ENCODE measurements around the gene YAE1. TPM values are rescaled to one million over a fixed set of nuclear protein-coding genes. Genes with fewer than 3 reads are reported as not detected.

The YAE1 gene
- total and polyA plus RNA-seq, 2 experiments from 2014 or later: 30.5 to 107 TPM

DNA sequence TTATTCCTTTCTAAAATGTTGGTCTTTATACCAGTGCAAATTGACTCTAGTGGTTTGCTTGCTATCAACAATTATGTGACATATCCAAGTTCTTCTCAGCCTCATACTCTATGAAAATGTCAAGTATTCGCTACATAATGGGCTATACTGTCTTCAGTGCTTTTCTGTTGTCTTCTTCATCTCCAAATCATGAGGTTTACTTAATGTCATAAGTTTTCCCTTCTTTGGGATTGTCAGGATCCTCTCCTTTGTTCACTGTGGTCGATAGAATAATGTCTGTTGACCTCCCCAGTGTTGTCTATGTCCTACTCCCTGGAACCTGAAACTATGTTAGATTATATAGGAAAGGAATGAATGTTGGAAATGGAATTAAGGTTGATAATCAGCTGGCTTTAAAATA lies 40.7 kb downstream of the YAE1 start (continued):
- TF ChIP-seq, protein P1, sequence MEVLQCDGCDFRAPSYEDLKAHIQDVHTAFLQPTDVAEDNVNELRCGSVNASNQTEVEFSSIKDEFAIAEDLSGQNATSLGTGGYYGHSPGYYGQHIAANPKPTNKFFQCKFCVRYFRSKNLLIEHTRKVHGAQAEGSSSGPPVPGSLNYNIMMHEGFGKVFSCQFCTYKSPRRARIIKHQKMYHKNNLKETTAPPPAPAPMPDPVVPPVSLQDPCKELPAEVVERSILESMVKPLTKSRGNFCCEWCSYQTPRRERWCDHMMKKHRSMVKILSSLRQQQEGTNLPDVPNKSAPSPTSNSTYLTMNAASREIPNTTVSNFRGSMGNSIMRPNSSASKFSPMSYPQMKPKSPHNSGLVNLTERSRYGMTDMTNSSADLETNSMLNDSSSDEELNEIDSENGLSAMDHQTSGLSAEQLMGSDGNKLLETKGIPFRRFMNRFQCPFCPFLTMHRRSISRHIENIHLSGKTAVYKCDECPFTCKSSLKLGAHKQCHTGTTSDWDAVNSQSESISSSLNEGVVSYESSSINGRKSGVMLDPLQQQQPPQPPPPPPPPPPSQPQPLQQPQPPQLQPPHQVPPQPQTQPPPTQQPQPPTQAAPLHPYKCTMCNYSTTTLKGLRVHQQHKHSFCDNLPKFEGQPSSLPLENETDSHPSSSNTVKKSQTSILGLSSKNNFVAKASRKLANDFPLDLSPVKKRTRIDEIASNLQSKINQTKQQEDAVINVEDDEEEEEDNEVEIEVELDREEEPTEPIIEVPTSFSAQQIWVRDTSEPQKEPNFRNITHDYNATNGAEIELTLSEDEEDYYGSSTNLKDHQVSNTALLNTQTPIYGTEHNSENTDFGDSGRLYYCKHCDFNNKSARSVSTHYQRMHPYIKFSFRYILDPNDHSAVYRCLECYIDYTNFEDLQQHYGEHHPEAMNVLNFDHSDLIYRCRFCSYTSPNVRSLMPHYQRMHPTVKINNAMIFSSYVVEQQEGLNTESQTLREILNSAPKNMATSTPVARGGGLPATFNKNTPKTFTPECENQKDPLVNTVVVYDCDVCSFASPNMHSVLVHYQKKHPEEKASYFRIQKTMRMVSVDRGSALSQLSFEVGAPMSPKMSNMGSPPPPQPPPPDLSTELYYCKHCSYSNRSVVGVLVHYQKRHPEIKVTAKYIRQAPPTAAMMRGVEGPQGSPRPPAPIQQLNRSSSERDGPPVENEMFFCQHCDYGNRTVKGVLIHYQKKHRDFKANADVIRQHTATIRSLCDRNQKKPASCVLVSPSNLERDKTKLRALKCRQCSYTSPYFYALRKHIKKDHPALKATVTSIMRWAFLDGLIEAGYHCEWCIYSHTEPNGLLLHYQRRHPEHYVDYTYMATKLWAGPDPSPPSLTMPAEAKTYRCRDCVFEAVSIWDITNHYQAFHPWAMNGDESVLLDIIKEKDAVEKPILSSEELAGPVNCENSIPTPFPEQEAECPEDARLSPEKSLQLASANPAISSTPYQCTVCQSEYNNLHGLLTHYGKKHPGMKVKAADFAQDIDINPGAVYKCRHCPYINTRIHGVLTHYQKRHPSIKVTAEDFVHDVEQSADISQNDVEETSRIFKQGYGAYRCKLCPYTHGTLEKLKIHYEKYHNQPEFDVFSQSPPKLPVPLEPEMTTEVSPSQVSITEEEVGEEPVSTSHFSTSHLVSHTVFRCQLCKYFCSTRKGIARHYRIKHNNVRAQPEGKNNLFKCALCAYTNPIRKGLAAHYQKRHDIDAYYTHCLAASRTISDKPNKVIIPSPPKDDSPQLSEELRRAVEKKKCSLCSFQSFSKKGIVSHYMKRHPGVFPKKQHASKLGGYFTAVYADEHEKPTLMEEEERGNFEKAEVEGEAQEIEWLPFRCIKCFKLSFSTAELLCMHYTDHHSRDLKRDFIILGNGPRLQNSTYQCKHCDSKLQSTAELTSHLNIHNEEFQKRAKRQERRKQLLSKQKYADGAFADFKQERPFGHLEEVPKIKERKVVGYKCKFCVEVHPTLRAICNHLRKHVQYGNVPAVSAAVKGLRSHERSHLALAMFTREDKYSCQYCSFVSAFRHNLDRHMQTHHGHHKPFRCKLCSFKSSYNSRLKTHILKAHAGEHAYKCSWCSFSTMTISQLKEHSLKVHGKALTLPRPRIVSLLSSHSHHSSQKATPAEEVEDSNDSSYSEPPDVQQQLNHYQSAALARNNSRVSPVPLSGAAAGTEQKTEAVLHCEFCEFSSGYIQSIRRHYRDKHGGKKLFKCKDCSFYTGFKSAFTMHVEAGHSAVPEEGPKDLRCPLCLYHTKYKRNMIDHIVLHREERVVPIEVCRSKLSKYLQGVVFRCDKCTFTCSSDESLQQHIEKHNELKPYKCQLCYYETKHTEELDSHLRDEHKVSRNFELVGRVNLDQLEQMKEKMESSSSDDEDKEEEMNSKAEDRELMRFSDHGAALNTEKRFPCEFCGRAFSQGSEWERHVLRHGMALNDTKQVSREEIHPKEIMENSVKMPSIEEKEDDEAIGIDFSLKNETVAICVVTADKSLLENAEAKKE (CRISPR knock-in tag; IDR thresholded peaks at IDR 0.05): no peak
- TF ChIP-seq JUNB (IDR thresholded peaks at IDR 0.05; ENCODE audit: unreplicated experiment) (no peak), ZNF331 (CRISPR knock-in tag; IDR thresholded peaks at IDR 0.05; ENCODE audit: low read depth) (no peak), NANOG (IDR thresholded peaks at IDR 0.05; ENCODE audit: borderline replicate concordance) (no peak), EZH2 (IDR thresholded peaks at IDR 0.05; ENCODE audit: low read depth, unreplicated experiment) (no peak), STAT1 (IDR thresholded peaks at IDR 0.05; ENCODE audit: unreplicated experiment) (no peak)
- TF ChIP-seq, protein P2, sequence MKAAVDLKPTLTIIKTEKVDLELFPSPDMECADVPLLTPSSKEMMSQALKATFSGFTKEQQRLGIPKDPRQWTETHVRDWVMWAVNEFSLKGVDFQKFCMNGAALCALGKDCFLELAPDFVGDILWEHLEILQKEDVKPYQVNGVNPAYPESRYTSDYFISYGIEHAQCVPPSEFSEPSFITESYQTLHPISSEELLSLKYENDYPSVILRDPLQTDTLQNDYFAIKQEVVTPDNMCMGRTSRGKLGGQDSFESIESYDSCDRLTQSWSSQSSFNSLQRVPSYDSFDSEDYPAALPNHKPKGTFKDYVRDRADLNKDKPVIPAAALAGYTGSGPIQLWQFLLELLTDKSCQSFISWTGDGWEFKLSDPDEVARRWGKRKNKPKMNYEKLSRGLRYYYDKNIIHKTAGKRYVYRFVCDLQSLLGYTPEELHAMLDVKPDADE (IDR thresholded peaks at IDR 0.05): no peak

DNA sequence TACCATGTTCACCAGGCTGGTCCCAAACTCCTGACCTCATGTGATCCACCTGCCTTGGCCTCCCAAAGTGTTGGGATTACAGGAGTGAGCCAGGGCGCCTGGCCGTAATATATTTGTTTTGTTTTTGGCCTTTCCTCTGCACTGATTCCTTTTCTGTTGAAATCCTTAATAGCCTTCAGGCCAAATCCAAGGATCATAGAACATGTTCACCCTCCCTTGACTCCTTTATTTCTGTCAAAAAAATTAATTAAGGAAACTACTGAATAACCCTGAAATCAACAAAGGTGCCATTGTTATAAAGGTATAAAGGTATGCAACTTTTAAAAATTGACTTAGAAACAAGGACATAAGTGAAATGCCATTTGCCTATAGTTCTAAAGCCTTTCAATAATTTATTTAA lies 41.7 kb downstream of the YAE1 start:
- H3K79me2 ChIP-seq (replicated peaks; ENCODE audit: insufficient read depth): no peaks in the 10 kb centered on the region
- H3K27ac Mint-ChIP-seq: no peak overlapping the region
- no peaks in the 10 kb centered on the region for H3K36me3 ChIP-seq (ENCODE audit: insufficient read depth)
- ATAC-seq (no peak), DNase-seq (ENCODE audit: low spot score) (no peak)
- H3F3A ChIP-seq (replicated peaks; ENCODE audit: low read depth): no peaks in the 10 kb centered on the region
- H4K20me1 ChIP-seq (replicated peaks; ENCODE audit: insufficient read depth): no peaks in the 10 kb centered on the region
- no peak overlapping the region for H3K4me2 ChIP-seq
- no peaks in the 10 kb centered on the region; the same call in none of the 2 replicates for H3K4me1 ChIP-seq (ENCODE audit: insufficient read depth)
- peaks cover 6% of the 10 kb centered on the region for H3K27me3 Mint-ChIP-seq (ENCODE audit: insufficient read depth, low read depth, poor library complexity)
- H3K4me1 Mint-ChIP-seq: peaks cover 12% of the 10 kb centered on the region; the same call in 2 of the 3 replicates
- H3K4me3 ChIP-seq: no peak overlapping the region
- H3K27ac ChIP-seq (ENCODE audit: low read depth): no peak overlapping the region
- no peak overlapping the region for H2AFZ ChIP-seq
- no peaks in the 10 kb centered on the region for H3K9me3 Mint-ChIP-seq
- H3K27me3 ChIP-seq (ENCODE audit: insufficient read depth): peaks cover 18% of the 10 kb centered on the region
- H3K4me3 Mint-ChIP-seq: no peak overlapping the region
- no peaks in the 10 kb centered on the region for H3K36me3 Mint-ChIP-seq (ENCODE audit: low read depth)
- 0 out of 2 replicates have a peak, but pooled peaks cover 3% of the 10 kb centered on the region for H3K9me2 ChIP-seq (ENCODE audit: insufficient read depth)
- TF ChIP-seq, protein P1 (CRISPR knock-in tag; IDR thresholded peaks at IDR 0.05): no peak
- TF ChIP-seq STAT1 (IDR thresholded peaks at IDR 0.05; ENCODE audit: unreplicated experiment) (no peak), EZH2phosphoT487 (IDR thresholded peaks at IDR 0.05; ENCODE audit: unreplicated experiment) (no peak)

Measured in GM23338 (cell line).